Spleen (tissue), 11 donors: Measurements from ENCODE around the gene SPDYC. TPM values are rescaled to one million over a fixed set of nuclear protein-coding genes. Genes with fewer than 3 reads are reported as not detected.

Experiments used
- DNase-seq: peaks from one replicate; pipeline ENCODE4 v3.0.0-alpha.2; 2020
- H3K27ac ChIP-seq, 8 donors: fragments of 200-600 bp; sonication (generic) in 7 of 8; 1 replicate in 4 of 8; 2 replicates in 4 of 8; pipeline versions ENCODE4 v1.5.0 to v1.8.0; 2016 to 2021; ENCODE audit warnings: inconsistent platforms in 4 of 8, mild to moderate bottlenecking in 4 of 8, moderate library complexity in 1 of 8
- H3K27me3 ChIP-seq, 7 donors: fragments of 200-600 bp; sonication (generic) in 6 of 7; replicated peaks in 1 of 7; 1 replicate in 4 of 7; 2 replicates in 3 of 7; pipeline versions ENCODE4 v1.5.0 to v1.8.0; 2016 to 2021; ENCODE audit warnings: inconsistent platforms in 3 of 7, mild to moderate bottlenecking in 1 of 7
- H3K36me3 ChIP-seq, 6 donors: fragments of 200-600 bp; sonication (generic) in 5 of 6; 1 replicate in 4 of 6; 2 replicates in 2 of 6; pipeline versions ENCODE4 v1.5.0 to v1.8.0; 2016 to 2021; ENCODE audit warnings: inconsistent platforms in 2 of 6
- H3K4me1 ChIP-seq, 6 donors: fragments of 200-600 bp; sonication (generic) in 5 of 6; 1 replicate in 3 of 6; 2 replicates in 3 of 6; pipeline versions ENCODE4 v1.5.0 to v1.8.0; 2016 to 2021; ENCODE audit warnings: inconsistent platforms in 3 of 6
- H3K4me3 ChIP-seq, 8 donors: fragments of 200-600 bp; sonication (generic) in 7 of 8; 1 replicate in 4 of 8; 2 replicates in 4 of 8; pipeline versions ENCODE4 v1.5.0 to v1.8.0; 2016 to 2021; ENCODE audit warnings: inconsistent platforms in 4 of 8, mild to moderate bottlenecking in 4 of 8, moderate library complexity in 2 of 8
- H3K9me3 ChIP-seq, 8 donors: fragments of 200-600 bp; sonication (generic) in 7 of 8; 1 replicate in 4 of 8; 2 replicates in 4 of 8; pipeline versions ENCODE4 v1.5.0 to v1.8.0; 2016 to 2021; ENCODE audit warnings: inconsistent platforms in 4 of 8
- POLR2A ChIP-seq, 3 donors: fragments of 450-650 bp; IDR thresholded peaks; one replicate each; pipeline ENCODE4 v1.5.1; 2017; ENCODE audit warnings: antibody characterized with exemption in 3 of 3, mild to moderate bottlenecking in 1 of 3
- POLR2AphosphoS5 ChIP-seq, 3 donors: sonication (generic); formaldehyde crosslinking; IDR thresholded peaks; one replicate each; pipeline ENCODE4 v1.5.1; 2017; ENCODE audit warnings: antibody characterized with exemption in 3 of 3
- WGBS, 5 donors: extraction: QIAGEN DNeasy Blood & Tissue Kit in 3 of 5; methylation state at CpG; one replicate each; pipeline versions ENCODE4 v1.1.5 to v1.1.7; 2013 to 2018; 5-methylcytosine and 5-hydroxymethylcytosine counted together
- intact Hi-C: fragments of 100-400 bp; cut with DNase I; formaldehyde crosslinking; loops from one replicate; pipeline ENCODE4 v1.15.0; 2023; ENCODE audit warnings: low total_unique reads
- polyA plus RNA-seq, 3 donors: library from polyadenylated mRNA; stranded (reverse); fragments of 200-250 nt; gene quantifications; one replicate each; pipeline ENCODE4 v1.2.1, GENCODE V29; 2013
- total RNA-seq, 7 donors: library from RNA; depleted of rRNA in 3 of 7; stranded (reverse); fragments of >200 nt in 3 of 7; fragmentation: NEBNext Ultra II Directional in 4 of 7; extraction: Animal tissue kit (Norgen Biotek cat#: 25700) in 4 of 7; gene quantifications; one replicate each; pipeline versions ENCODE4 v1.1.0 to v1.2.1, GENCODE V29; 2016 to 2021
- TF ChIP-seq, protein P1 (sequence below), 11 experiments: fragments of 200-600 bp in 7 of 11; fragments of 450-650 bp in 4 of 11; sonication (generic) in 4 of 11; IDR thresholded peaks in 8 of 11; conservative IDR thresholded peaks in 3 of 11; 1 replicate in 7 of 11; 2 replicates in 4 of 11; pipeline versions ENCODE4 v1.4.0 to v1.8.0; 2016 to 2021; ENCODE audit warnings: antibody characterized with exemption in 11 of 11, inconsistent platforms in 4 of 11, mild to moderate bottlenecking in 1 of 11
- donor health status: healthy with polysubstance abuse.
- donor health status: DM: no; HTN: no; CAD: no; lungs with moderate emphysema.
- donor health status: DM: no; HTN: no; CAD: no.
- donor health status: Bipolar disorder and iron deficiency.
- donor health status: healthy.
- donor health status: DM: no; HTN: no; CAD: no.
- donor health status: DM: yes; HTN: yes; CAD: no.

SPDYC gene
- total and polyA plus RNA-seq, 10 donors, result 0.11 TPM; not detected in 9

GRCh38 chr11:65205602-65205967 lies 35.6 kb downstream of the SPDYC start:
- 83 to 96% (median 89%) methylated on average over 3 of the region's 3 CpGs for WGBS, 5 donors

DNA sequence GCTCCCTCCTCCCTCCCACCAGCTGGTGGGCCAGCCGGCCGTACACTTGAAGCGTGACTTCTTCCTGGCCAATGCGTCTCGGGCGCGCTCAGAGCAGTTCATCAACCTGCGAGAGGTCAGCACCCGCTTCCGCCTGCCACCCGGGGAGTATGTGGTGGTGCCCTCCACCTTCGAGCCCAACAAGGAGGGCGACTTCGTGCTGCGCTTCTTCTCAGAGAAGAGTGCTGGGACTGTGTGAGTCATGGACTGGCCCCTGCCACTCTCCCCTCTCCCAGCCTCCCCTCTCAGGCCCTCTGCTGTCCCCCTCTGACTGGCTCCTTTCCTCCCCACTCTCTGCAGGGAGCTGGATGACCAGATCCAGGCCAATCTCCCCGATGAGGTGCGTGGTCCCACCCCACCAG lies 36.4 kb downstream of the SPDYC start:
- no peak for DNase-seq
- intact Hi-C loops, result no loop called here
- WGBS, 5 donors, result 91 to 98% (median 96%) methylated on average over 14 to 17 of the region's 17 CpGs
- H3K27me3 ChIP-seq, result no peaks in the 10 kb centered on the region
- H3K4me1 ChIP-seq, result peaks cover 0 to 44% (median 19%) of the 10 kb centered on the region in 6 donors
- H3K27ac ChIP-seq, result no peak overlapping the region
- H3K4me3 ChIP-seq, result no peak overlapping the region
- peaks cover 4 to 99% (median 74%) of the 10 kb centered on the region in 6 donors for H3K36me3 ChIP-seq
- H3K9me3 ChIP-seq, result no peaks in the 10 kb centered on the region
- TF ChIP-seq POLR2A (IDR thresholded peaks at IDR 0.05) (no peak), POLR2AphosphoS5 (IDR thresholded peaks at IDR 0.05) (peak in 2 of 3 donors; percentile 25 to 63)
- TF ChIP-seq, protein P1, sequence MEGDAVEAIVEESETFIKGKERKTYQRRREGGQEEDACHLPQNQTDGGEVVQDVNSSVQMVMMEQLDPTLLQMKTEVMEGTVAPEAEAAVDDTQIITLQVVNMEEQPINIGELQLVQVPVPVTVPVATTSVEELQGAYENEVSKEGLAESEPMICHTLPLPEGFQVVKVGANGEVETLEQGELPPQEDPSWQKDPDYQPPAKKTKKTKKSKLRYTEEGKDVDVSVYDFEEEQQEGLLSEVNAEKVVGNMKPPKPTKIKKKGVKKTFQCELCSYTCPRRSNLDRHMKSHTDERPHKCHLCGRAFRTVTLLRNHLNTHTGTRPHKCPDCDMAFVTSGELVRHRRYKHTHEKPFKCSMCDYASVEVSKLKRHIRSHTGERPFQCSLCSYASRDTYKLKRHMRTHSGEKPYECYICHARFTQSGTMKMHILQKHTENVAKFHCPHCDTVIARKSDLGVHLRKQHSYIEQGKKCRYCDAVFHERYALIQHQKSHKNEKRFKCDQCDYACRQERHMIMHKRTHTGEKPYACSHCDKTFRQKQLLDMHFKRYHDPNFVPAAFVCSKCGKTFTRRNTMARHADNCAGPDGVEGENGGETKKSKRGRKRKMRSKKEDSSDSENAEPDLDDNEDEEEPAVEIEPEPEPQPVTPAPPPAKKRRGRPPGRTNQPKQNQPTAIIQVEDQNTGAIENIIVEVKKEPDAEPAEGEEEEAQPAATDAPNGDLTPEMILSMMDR (IDR thresholded peaks at IDR 0.05 in 8 of 11, conservative IDR thresholded peaks at IDR 0.05 in 3 of 11), result no peak

More at GRCh38 chr11:65205602-65205967, 35.6 kb downstream of the SPDYC start:
- no peak overlapping the region for H3K27ac ChIP-seq
- peaks cover 0 to 36% (median 14%) of the 10 kb centered on the region in 6 donors for H3K4me1 ChIP-seq
- TF ChIP-seq POLR2A (IDR thresholded peaks at IDR 0.05) (no peak), POLR2AphosphoS5 (IDR thresholded peaks at IDR 0.05) (peak in 1 of 3 donors; percentile 10)
- TF ChIP-seq, protein P1 (IDR thresholded peaks at IDR 0.05 in 8 of 11, conservative IDR thresholded peaks at IDR 0.05 in 3 of 11), result no peak
- H3K36me3 ChIP-seq, result peaks cover 4 to 99% (median 66%) of the 10 kb centered on the region in 6 donors
- intact Hi-C loops, result no loop called here
- no peak for DNase-seq
- H3K27me3 ChIP-seq, result no peaks in the 10 kb centered on the region
- no peak overlapping the region for H3K4me3 ChIP-seq
- H3K9me3 ChIP-seq, result no peaks in the 10 kb centered on the region

DNA sequence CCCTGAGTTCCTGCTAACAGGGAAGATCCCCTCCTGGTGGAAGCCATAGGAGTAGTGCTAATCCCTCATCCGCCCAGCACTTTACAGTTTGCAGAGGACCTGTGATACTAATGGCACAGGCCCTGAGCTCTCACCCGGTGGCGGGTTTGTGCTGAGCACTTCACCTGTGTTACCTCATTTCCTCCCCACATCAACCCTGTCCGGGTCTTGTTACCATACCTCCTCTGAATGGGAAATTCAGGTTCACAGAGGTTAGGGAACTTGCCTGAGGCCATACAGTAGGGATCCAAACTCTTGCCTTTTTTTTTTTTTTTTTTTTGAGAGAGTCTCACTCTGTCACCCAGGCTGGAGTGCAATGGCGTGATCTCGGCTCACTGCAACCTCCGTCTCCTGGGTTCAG lies 36.9 kb downstream of the SPDYC start:
- Histone ChIP-seq H3K27me3 (no peaks in the 10 kb centered on the region), H3K36me3 (peaks cover 4 to 100% (median 77%) of the 10 kb centered on the region in 6 donors), H3K4me3 (no peak overlapping the region), H3K9me3 (no peaks in the 10 kb centered on the region), H3K27ac (no peak overlapping the region), H3K4me1 (peaks cover 0 to 49% (median 21%) of the 10 kb centered on the region in 6 donors)
- TF ChIP-seq, protein P1 (IDR thresholded peaks at IDR 0.05 in 8 of 11, conservative IDR thresholded peaks at IDR 0.05 in 3 of 11), result no peak
- TF ChIP-seq POLR2A (IDR thresholded peaks at IDR 0.05) (no peak), POLR2AphosphoS5 (IDR thresholded peaks at IDR 0.05) (no peak)
- WGBS, 5 donors, result 74 to 89% (median 83%) methylated on average over 5 to 7 of the region's 7 CpGs
- DNase-seq, result no peak
- intact Hi-C loops, result no loop called here

DNA sequence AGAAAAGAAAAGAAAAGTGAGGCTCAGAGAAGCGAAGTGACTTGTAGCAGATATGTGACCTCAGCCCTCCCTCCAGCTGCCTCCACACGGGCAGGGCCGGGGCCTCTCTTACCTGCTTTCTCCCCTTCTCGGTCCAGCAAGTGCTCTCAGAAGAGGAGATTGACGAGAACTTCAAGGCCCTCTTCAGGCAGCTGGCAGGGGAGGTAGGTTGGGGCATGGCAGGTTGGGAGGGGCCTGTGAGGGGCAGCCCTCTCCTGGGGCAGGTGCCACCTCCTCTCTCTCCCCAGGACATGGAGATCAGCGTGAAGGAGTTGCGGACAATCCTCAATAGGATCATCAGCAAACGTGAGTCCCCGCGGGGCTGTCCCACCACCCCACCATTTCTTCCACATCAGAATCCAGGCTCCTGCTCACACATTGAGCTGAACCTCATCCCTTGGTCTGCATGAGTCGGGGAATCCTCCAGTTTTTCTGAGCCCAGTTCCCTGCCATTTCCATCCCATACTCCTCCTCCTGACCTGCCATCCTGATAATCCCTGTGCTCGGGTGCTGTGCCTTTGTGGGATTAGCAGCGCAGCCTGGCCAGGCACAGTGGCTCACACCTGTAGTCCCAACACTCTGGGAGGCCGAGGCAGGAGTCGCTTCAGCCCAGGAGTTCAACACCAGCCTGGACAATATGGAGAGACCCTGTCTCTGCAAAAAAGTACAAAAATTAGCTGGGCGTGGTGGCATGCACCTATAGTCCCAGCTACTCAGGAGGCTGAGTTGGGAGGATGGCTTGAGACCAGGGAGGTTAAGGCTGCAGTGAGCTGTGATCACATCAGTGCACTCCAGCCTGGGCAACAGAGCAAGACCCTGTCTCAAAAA lies 38.1 kb downstream of the SPDYC start:
- 91 to 93% (median 92%) methylated on average over 16 of the region's 16 CpGs for WGBS, 5 donors
- intact Hi-C loops, result no loop called here
- Histone ChIP-seq H3K4me3 (no peak overlapping the region), H3K27me3 (no peaks in the 10 kb centered on the region), H3K36me3 (peaks cover 4 to 94% (median 72%) of the 10 kb centered on the region in 6 donors), H3K4me1 (peaks cover 0 to 62% (median 29%) of the 10 kb centered on the region in 6 donors), H3K27ac (peak overlapping the region in 3 of 8 donors; percentile 10 to 41 (median 26)), H3K9me3 (no peaks in the 10 kb centered on the region)
- TF ChIP-seq POLR2AphosphoS5 (IDR thresholded peaks at IDR 0.05) (no peak), POLR2A (IDR thresholded peaks at IDR 0.05) (no peak)
- TF ChIP-seq, protein P1 (IDR thresholded peaks at IDR 0.05 in 8 of 11, conservative IDR thresholded peaks at IDR 0.05 in 3 of 11), result no peak
- no peak for DNase-seq
